K562 treated with DMSO at 1 percent for 12 hours (cell line): ENCODE results near the gene TUBA4A. TPM values are rescaled to one million over a fixed set of nuclear protein-coding genes. Genes with fewer than 3 reads are reported as not detected.

Experiments
- total RNA-seq: library from RNA; unstranded; fragments of 300-600 nt; gene quantifications from 2 replicates; pipeline ENCODE4 v1.2.3, GENCODE V29; 2022; ENCODE audit not compliant: insufficient read depth

The TUBA4A gene
- total RNA-seq: 69.3 and 74.9 TPM in 2 replicates

GRCh38 chr2:219253753-219254589 is at the start of gene TUBA4A:
TUBA4A (minus strand) TSS chr2:219253918; CDS start chr2:219253858, 60 bp downstream.

DNA sequence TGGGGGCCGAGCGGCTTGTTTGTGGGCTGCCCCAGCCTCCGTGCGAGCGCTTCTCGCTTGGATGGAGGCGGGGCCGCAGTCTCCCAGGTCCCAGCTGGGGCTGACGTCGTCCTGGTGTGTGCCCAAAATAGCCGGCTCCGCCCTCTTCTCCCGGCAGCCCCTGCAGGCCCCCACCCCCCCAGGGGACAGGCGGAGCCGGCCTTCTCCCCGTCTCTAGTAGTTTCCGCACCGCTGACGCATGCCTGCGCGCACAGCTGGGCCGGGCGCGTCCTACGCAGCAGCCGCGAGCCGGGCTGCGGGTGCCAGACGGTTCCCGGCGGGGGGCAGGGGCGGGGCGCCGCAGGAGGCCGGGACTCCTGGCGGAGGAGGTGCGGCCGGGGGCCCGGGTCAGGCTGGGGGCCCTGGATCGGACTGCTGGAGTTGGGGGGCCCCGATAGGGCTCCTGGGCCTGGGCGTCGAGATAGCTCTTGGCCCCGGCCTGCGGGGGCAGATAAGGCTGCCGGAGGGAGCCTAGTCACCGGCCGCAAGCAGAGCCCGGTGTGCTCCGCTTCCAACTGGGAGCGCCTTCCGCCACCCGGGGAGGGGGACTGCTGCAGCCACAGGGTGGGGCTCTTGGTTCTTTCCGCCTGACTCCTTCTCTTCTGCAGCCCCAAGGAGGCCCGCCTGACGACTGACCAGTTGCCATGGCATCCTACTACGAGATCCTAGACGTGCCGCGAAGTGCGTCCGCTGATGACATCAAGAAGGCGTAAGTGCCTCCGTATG is 25.6 kb upstream of the TUBA4A start, which contains the start of gene DNAJB2:
Gene DNAJB2 (plus strand): TSS at position 216 of the 765 bp plus-strand sequence. CDS start 468 bp downstream, at position 684.

GRCh38 chr2:219252900-219253752 is 592 bp downstream of the TUBA4A start, which contains the start of gene TUBA4B:
TUBA4B (plus strand) TSS chr2:219253243; CDS start chr2:219253408, 165 bp downstream.

GRCh38 chr2:219245148-219245898 is 8.4 kb downstream of the TUBA4A start, which contains the start of the genes GLB1L and STK16:
GLB1L (minus strand) TSS chr2:219245444; CDS start chr2:219243573, 1,871 bp downstream.
STK16 (plus strand) TSS chr2:219245479; CDS start chr2:219246000, 521 bp downstream.

DNA sequence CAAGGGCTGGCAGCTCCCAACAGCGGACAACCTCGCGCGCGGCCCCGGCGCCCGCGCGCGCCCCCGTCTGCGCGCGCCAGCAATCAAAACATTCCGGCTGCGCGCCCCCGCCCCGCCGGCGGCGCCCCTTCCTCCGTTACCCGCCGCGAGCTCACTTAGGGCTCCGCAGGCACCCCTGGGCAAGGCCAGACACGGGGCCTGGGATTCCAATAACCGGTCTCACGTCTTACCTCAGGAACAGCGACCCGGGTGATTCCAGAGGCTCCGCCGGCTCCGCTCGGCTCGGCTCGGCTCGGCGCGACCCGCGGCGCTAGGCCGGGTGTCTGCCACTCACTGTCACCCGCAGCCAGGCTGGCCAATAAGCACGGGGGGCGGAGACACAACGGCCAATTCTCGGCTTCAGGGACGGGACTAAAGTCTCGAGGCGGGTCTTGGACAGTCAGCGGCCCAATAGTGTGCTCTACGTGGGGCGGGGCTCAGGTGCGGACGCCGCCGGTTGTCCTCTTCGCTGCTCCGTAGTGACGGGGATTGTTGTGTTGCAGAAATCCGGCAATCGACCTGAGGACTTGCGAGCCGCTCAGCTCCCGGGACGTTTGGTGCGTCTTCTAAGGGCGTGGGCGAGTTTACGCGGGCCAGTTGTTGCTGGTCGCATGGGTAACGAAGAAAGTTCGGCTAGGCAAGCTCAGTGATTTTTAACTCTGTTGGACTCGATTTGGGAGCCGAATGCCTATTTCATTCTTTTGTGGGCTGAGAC is 24.2 kb downstream of the TUBA4A start, which contains the start of the genes ANKZF1 and ATG9A:
Gene ANKZF1 (plus strand): TSS at position 502 of the 754 bp plus-strand sequence. CDS start 452 bp downstream, outside the sequence.
Gene ATG9A (minus strand): TSS at position 332 of the 754 bp plus-strand sequence. CDS start 1,612 bp downstream, outside the sequence.

GRCh38 chr2:219218732-219219701 is 34.7 kb downstream of the TUBA4A start, which contains the start of gene ABCB6:
ABCB6 (minus strand) TSS chr2:219218958; CDS start chr2:219218673, 285 bp downstream.

DNA sequence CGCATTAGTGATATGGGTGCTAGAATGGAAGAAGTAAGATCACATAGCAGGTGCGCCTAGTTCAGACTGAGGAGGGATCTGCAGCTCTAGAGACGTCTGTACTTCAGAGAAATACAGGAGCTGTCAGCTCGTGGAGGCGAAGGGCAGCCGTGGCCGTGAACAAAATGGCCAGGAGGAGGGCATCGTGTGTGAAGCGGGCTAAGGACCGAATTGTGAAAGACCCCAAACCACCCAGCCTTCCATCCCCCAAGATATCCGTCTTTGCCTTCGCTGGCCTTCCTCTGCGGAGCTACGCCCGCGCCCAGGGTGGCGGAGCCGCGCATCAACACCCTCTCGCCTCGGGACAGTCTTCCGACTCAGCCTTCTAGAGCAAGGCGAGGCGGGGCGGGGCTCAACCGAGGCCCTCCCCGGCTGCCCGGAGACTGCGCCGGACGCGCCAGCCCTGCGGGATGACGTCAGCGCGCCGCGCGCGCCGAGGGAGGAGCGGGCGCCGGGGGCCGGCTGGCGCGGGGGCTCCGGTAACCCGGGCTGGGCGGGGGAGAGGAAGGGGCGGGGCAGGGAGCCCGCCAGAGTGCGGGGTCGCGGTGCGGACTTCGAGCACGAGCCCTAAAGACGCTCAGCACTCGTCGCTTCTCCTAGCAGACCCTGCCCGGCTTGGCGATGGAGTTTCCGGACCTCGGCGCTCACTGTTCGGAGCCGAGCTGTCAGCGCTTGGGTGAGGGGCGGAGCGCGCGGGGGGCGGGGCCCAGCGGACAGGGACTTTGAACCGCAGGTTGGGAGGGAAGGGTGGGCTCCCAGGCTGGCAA is 47.2 kb downstream of the TUBA4A start, which contains the start of gene ZFAND2B:
Gene ZFAND2B (plus strand): TSS at position 455 of the 806 bp plus-strand sequence. CDS start 206 bp downstream, at position 661.

Other genes with a start within 250 kb of the TUBA4A start
- not detected in 2 replicates for gene CFAP65, start 212.4 kb downstream of the TUBA4A start, total RNA-seq
- gene IHH, start 193.0 kb downstream of the TUBA4A start, total RNA-seq: not detected in 2 replicates
- gene NHEJ1, start 93.1 kb downstream of the TUBA4A start, total RNA-seq: 6.9 and 12.1 TPM in 2 replicates
- gene SLC23A3, start 83.9 kb downstream of the TUBA4A start, total RNA-seq: 1.5 TPM in 1 of 2 replicates, not detected in the other
- 54.9 and 63.8 TPM in 2 replicates for gene CNPPD1, start 77.0 kb downstream of the TUBA4A start, total RNA-seq
- 22.8 and 41.0 TPM in 2 replicates for gene RETREG2, start 75.6 kb downstream of the TUBA4A start, total RNA-seq
- gene ZFAND2B, start 47.1 kb downstream of the TUBA4A start, total RNA-seq: 42.7 and 47.8 TPM in 2 replicates
- gene ABCB6, start 35.0 kb downstream of the TUBA4A start, total RNA-seq: 16.1 and 16.6 TPM in 2 replicates
- 17.1 and 36.5 TPM in 2 replicates for gene ATG9A, start 24.3 kb downstream of the TUBA4A start, total RNA-seq
- gene ANKZF1, start 24.1 kb downstream of the TUBA4A start, total RNA-seq: 24.2 and 34.6 TPM in 2 replicates
- gene GLB1L, start 8.5 kb downstream of the TUBA4A start, total RNA-seq: 2.0 and 7.4 TPM in 2 replicates
- gene STK16, start 8.4 kb downstream of the TUBA4A start, total RNA-seq: 21.3 and 23.7 TPM in 2 replicates
- gene TUBA4B, start 675 bp downstream of the TUBA4A start, total RNA-seq: not detected in 2 replicates
- gene DNAJB2, start 25.4 kb upstream of the TUBA4A start, total RNA-seq: 28.4 and 29.6 TPM in 2 replicates
- gene PTPRN, start 55.5 kb upstream of the TUBA4A start, total RNA-seq: not detected in 2 replicates
- gene RESP18, start 78.8 kb upstream of the TUBA4A start, total RNA-seq: not detected in 2 replicates
- gene DNPEP, start 134.0 kb upstream of the TUBA4A start, total RNA-seq: 51.2 and 77.3 TPM in 2 replicates
- 15.2 and 15.7 TPM in 2 replicates for gene DES, start 164.5 kb upstream of the TUBA4A start, total RNA-seq
- gene SPEG, start 180.9 kb upstream of the TUBA4A start, total RNA-seq: 7.1 and 13.8 TPM in 2 replicates
- 112 and 128 TPM in 2 replicates for gene GMPPA, start 245.0 kb upstream of the TUBA4A start, total RNA-seq